Transverse colon (tissue), 4 donors: ENCODE data around the gene RPL39.

Experiments
- CTCF ChIP-seq, 5 experiments: fragments of 200-600 bp in 3 of 5; fragments of 450-650 bp in 2 of 5; sonication (generic) in 3 of 5; IDR thresholded peaks; 1 replicate in 2 of 5; 2 replicates in 3 of 5; pipeline ENCODE4 v1.5.1; 2016 to 2017; ENCODE audit warnings: antibody characterized with exemption in 5 of 5, inconsistent platforms in 3 of 5, mild to moderate bottlenecking in 2 of 5, moderate library complexity in 1 of 5
- EP300 ChIP-seq: sonication (generic); formaldehyde crosslinking; IDR thresholded peaks from one replicate; pipeline ENCODE4 v1.6.1; 2017; ENCODE audit warnings: antibody characterized with exemption, low read depth
- POLR2A ChIP-seq: fragments of 450-650 bp; IDR thresholded peaks from one replicate; pipeline ENCODE4 v1.6.1; 2016; ENCODE audit warnings: antibody characterized with exemption, mild to moderate bottlenecking, moderate library complexity
- POLR2AphosphoS5 ChIP-seq, 3 donors: sonication (generic); formaldehyde crosslinking; IDR thresholded peaks; one replicate each; pipeline ENCODE4 v1.6.1; 2016; ENCODE audit warnings: antibody characterized with exemption in 3 of 3

- TF ChIP-seq CTCF (IDR thresholded peaks at IDR 0.05) (no peak), POLR2A (peak; percentile 49), POLR2AphosphoS5 (IDR thresholded peaks at IDR 0.05) (peak in 1 of 3 donors; percentile 64), EP300 (no peak)
These were observed 33.3 kb downstream of the RPL39 start, which contains the start of gene SOWAHD for GRCh38 chrX:119757979-119758730.
